Retinal pigment epithelial cell (primary cell): ENCODE data around the gene EPX.

Experiments used
- DNase-seq: peaks from one replicate; pipeline ENCODE4 v3.0.0-alpha.2; 2010; ENCODE audit warnings: low read depth
- H3K4me3 ChIP-seq: 2 replicates; pipeline ENCODE4 v1.5.1; 2011; ENCODE audit warnings: mild to moderate bottlenecking, low read length, control low read depth, moderate library complexity
- TF ChIP-seq, protein P1 (sequence below): conservative IDR thresholded peaks from 2 replicates; pipeline ENCODE4 v1.5.1; 2011; ENCODE audit warnings: low read depth, low read length, control low read depth, inconsistent platforms

Gene EPX

GRCh38 chr17:58235821-58236220 lies 43.3 kb downstream of the EPX start:
- no peak for DNase-seq
- TF ChIP-seq, protein P1, sequence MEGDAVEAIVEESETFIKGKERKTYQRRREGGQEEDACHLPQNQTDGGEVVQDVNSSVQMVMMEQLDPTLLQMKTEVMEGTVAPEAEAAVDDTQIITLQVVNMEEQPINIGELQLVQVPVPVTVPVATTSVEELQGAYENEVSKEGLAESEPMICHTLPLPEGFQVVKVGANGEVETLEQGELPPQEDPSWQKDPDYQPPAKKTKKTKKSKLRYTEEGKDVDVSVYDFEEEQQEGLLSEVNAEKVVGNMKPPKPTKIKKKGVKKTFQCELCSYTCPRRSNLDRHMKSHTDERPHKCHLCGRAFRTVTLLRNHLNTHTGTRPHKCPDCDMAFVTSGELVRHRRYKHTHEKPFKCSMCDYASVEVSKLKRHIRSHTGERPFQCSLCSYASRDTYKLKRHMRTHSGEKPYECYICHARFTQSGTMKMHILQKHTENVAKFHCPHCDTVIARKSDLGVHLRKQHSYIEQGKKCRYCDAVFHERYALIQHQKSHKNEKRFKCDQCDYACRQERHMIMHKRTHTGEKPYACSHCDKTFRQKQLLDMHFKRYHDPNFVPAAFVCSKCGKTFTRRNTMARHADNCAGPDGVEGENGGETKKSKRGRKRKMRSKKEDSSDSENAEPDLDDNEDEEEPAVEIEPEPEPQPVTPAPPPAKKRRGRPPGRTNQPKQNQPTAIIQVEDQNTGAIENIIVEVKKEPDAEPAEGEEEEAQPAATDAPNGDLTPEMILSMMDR, result no peak

GRCh38 chr17:58236394-58236793 lies 43.9 kb downstream of the EPX start:
- DNase-seq, result no peak
- TF ChIP-seq, protein P1, result no peak
- H3K4me3 ChIP-seq, result no peak overlapping the region

More at GRCh38 chr17:58235821-58236220, 43.3 kb downstream of the EPX start:
- no peak overlapping the region for H3K4me3 ChIP-seq

DNA sequence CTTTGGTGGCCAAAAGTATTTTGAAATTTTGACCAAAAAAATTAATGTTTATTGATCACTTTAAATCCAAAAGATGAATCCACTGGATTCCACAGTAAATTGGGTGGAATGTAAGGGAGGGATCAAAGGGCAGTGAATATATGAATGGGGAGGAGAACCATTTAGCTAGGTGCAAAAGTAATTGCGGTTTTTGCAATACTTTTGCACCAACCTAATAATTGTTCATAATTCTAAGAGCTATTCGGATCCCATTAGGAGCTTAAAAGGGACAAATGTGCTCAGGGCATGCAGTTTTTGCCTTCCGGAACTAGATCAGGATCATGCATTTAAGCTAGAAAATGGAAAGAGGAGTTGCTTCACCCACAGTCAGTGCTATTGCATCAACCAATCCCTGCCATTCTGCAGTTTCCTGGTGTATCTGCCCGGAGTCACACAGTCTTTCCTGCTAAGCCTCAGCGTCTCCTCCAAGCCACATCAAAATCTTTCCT lies 45.7 kb downstream of the EPX start, which contains the start of gene LPO:
Gene LPO, plus strand, starts transcription at position 438 of the 488 bp plus-strand sequence. CDS start 4,396 bp downstream, outside the sequence.
- no peak within 1 kb of the TSS for H3K4me3 ChIP-seq

GRCh38 chr17:58239987-58240386 lies 47.5 kb downstream of the EPX start:
- DNase-seq, result no peak
- TF ChIP-seq, protein P1, result no peak
- H3K4me3 ChIP-seq, result no peak overlapping the region

More for the DNA sequence above, 45.7 kb downstream of the EPX start, which contains the start of gene LPO:
- no peak for DNase-seq
- TF ChIP-seq, protein P1, result no peak

GRCh38 chr17:58242171-58242784 lies 49.8 kb downstream of the EPX start:
- no peak for DNase-seq
- TF ChIP-seq, protein P1, result no peak
- H3K4me3 ChIP-seq, result no peak overlapping the region

- TF ChIP-seq, protein P1, result no peak
- H3K4me3 ChIP-seq, result no peak overlapping the region
- DNase-seq, result no peak
Measured at GRCh38 chr17:58244963-58245362, 52.4 kb downstream of the EPX start.

GRCh38 chr17:58245428-58246103 lies 53.0 kb downstream of the EPX start:
- H3K4me3 ChIP-seq, result no peak overlapping the region
- TF ChIP-seq, protein P1, result no peak
- no peak for DNase-seq
